T-helper 1 cell treated with Interleukin-12 subunit alpha and Interleukin-12 subunit beta and Interleukin-4 antibody, amounts not matched to agents 30 ng/mL and 1 ng/mL, for 36 hours (primary cell): ENCODE results near the gene VPS54. TPM values are rescaled to one million over a fixed set of nuclear protein-coding genes. Genes with fewer than 3 reads are reported as not detected.

Experiments used
- intact Hi-C: fragments of 100-400 bp; cut with micrococcal nuclease; formaldehyde crosslinking; loops from one replicate; pipeline ENCODE4 v1.15.1; 2024
- total RNA-seq: library from RNA; stranded (reverse); gene quantifications from 2 replicates; pipeline ENCODE4 v1.2.3, GENCODE V29; 2022

Gene VPS54
- total RNA-seq, 1 donor from 2014 or later, result 20.2 TPM

GRCh38 chr2:63875559-63876245 is 143.5 kb downstream of the VPS54 start:
- intact Hi-C loops, result no loop called here

DNA sequence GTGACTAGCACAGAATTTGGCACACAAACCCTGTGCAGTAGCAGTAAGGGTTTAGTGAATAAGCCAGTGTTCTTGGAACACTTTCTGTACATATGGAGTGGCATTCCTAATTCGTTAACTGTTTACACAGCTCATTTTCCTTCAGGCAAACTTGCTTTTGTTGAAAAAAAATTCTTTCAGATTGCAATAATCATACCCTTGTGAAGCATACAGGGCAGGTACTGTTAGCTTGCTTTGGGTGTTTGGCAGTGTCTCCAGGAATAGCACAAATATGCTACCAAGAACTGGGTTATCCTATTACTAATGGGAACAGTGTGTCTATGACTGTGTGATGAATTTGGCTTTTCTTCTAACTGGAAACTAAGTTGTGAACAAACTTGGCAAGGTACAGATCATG is 144.1 kb downstream of the VPS54 start:
- intact Hi-C loops, result no loop called here

- intact Hi-C loops, result no loop called here
These were observed 144.8 kb downstream of the VPS54 start for GRCh38 chr2:63874204-63875130.

DNA sequence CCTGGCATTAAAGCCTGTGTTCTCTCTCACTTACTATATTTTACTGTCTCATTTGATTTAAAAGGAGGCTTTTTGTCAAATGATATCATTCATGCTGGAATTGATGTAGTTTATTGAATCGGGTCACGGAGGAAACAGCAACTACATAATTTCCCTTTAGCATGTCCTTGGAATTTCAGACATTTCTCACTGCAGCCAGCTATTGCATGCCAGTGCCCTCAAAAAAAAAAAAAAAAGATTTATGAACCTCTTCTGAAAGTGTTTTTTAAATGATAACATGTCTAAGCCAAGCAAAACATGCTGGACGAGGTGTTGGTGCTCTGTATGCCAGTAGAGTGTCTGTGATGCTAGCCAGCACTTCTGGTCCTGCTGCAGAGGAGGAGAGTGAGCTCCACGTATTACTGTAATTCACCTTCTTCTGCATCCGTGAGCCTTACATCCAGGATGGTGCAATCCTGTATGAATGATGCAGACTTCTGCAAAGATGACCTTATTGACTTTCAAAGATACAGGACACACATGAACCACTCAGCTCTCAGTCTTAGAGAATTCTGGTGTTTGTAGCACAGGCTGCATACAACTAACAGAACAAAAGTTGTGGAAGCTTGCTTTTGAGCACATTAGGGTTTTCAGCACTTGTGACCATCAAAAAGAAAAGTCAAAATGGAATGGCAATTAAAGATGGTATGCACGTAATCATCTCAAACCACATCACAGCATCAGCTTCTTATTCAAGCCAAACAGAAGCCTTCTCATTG is 146.5 kb downstream of the VPS54 start:
- intact Hi-C loops, result no loop called here

DNA sequence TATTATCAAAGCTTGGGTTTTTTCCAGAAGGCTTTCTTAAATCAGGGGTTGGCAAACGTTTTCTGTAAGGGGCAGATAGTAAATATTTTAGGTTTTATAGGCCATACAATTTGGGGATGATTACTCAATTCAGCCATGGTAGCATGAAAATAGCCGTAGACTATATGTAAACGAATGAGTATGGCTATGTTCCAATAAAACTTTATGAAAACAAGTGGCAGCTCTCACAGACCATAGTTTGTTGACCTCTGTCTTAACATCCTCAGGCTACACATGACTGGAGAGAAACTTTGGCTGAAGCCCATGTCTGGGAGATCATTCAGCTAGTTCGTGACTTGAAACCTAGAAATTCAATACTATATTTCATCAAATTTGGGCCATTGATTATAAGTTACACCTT is 147.4 kb downstream of the VPS54 start:
- intact Hi-C loops, result no loop called here

- intact Hi-C loops, result no loop called here
These were observed 148.5 kb downstream of the VPS54 start for GRCh38 chr2:63870679-63871078.

DNA sequence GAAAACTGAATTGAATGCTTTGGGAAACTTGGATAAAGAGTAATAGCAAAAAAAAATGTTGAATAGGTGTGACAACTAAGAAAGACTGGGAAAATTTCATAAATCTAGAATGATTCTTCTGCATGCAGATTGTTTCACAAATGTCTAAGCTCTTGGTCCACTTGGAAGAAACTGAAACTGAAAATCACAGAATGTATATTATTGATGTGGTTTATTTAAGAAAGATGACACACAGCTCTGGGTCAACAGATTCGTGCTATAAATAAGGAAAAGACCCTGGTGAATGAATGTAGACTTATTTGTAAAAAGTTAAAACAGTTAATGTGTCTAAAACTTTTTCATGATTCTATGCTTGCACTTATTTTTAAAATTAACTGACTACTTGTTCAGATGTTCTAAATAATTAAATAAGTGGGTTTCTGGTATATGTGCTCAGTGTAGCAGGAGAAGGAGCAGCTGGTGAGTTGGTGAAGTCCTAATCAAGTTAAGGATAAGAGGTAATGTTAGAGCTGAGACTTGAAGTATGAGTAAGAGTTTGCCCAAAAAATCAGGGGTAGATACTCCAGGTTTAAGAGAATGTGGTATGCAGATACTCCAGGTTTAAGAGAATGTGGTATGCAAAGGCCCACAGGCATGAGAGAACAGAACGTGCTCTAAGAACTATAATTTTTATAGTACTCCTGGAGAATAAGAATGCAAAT is 153.1 kb downstream of the VPS54 start:
- intact Hi-C loops, result loop anchor here (5.0 kb wide), 1 partner anchor 34 kb away; no protein-coding TSS in a partner anchor

GRCh38 chr2:63865159-63865799 is 153.9 kb downstream of the VPS54 start:
- intact Hi-C loops, result loop anchor here (5.0 kb wide), 1 partner anchor 33 kb away; no protein-coding TSS in a partner anchor

- intact Hi-C loops, result loop anchor here (1.0 kb wide), 1 partner anchor 9 kb away; no protein-coding TSS in a partner anchor
These were observed 155.5 kb downstream of the VPS54 start for GRCh38 chr2:63863707-63864106.

- intact Hi-C loops, result loop anchor here (1.0 kb wide), 1 partner anchor 9 kb away; no protein-coding TSS in a partner anchor
These were observed 156.4 kb downstream of the VPS54 start for GRCh38 chr2:63862806-63863205.

GRCh38 chr2:63861220-63861822 is 157.9 kb downstream of the VPS54 start:
- intact Hi-C loops, result loop anchor here (1.0 to 2.0 kb wide), 5 partner anchors 19 to 273 kb away; partner anchors contain the start of genes MDH1 and WDPCP

DNA sequence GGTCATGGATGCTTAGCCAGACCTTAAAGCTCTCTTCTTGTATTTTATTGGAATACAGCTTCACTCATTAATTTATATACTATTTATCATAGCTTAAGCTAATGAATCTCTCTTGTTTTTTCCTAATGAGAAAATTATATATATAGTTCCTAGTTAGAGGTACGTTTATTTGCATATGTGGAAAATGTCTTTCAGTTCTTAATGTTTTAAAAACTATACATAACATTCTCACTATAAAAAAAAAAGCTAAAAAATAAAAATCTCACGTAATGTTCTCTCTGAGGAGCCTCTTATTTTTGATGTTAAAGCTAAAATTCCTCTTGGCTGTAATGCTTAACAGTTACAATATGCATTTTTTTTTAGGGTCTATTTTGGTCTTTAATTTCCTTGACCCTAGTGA is 160.9 kb downstream of the VPS54 start:
- intact Hi-C loops, result loop anchor here (5.0 kb wide), 3 partner anchors 284 to 1661 kb away; partner anchors contain the start of genes B3GNT2, EHBP1 and PELI1

- intact Hi-C loops, result loop anchor here (1.0 to 5.0 kb wide), 7 partner anchors 15 to 1659 kb away; partner anchors contain the start of genes B3GNT2, EHBP1, MDH1 and PELI1
These were observed 163.0 kb downstream of the VPS54 start for GRCh38 chr2:63856303-63856603.

GRCh38 chr2:63855418-63856302 is 163.6 kb downstream of the VPS54 start:
- intact Hi-C loops, result loop anchor here (1.0 to 5.0 kb wide), 7 partner anchors 14 to 1658 kb away; partner anchors contain the start of genes B3GNT2, EHBP1, MDH1 and PELI1

DNA sequence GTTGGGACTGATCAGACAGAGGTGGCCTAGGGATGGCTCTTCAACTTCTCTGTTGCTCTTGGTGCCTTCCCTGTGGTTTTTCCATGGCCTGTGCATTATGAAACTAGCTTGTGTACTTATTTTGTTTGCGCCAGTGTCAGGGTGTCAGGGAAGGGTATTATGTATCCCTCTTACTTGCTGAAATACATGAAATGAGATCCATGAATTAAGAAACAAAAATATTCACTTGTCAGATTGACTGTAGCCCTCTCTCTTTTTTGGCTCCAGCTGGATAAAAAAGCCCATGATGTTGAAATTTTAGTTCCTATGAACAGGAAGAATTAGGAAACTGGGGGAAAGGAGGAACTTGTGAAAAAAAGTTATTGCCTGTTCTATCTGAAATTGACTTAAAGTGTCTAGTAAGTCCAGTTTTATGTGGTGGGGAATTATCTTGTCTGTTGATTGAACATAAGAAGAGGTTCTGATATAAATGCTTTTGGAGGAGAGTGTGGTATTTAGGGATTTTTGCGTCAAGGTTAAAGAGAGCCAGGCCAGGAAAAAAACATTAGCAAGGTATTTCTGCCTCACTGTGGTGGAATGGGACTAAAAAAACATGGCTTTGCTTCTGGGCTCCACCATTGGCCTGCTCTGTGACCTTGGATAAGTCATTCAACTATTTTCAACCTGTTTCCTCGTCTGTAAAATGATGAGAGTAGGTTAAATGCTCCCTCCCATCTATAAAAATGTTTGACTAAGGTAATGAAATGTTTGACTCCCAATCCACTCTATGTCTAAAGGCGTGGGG is 165.5 kb downstream of the VPS54 start:
- intact Hi-C loops, result loop anchor here (1.0 kb wide), 1 partner anchor 10 kb away; no protein-coding TSS in a partner anchor

DNA sequence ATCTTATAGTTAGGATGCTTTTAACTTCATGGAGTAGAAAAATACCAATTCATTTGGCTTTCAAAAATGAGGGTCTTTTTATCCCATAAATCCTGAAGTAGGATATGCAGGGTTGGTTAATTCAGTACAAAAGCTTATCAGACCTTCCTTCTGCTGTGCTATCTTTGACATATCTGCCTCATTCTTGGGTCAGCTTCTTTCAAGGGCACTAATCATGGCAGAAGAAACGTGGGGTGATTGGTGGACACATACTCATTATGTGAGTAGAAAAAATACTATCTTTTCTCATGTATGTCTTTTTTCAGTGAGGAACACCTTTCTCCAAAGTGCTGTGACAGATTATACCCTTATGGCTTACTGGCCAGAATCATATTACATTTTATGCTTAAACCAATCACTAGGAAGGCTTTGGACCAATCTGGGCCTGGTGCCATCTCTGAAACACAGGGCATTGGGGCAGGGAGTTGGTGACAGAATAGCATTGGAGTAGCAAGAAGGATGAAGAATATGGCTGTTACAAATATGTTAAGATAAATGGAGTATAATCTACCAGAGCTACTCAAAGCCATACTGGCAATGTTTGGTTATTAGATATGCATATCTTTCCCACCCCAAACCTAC is 167.4 kb downstream of the VPS54 start:
- intact Hi-C loops, result no loop called here

DNA sequence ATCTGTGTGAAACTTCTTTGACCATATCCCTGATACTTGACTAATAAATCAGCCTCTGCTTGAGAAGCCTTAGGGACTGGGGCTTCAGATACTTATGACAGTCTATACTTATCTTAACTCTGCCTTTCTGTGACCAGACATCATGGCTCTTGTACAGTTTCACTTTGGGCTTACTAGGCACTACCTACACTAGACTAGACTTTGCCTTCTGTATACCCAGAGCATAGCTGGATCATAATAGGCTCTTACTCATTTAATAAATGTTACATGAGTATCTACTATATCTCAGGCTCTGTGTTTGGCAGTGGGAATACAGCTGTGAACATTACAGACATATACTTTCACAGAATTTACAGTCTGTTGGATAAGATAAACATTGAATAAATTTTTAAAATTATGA is 168.6 kb downstream of the VPS54 start:
- intact Hi-C loops, result loop anchor here (1.0 kb wide), 1 partner anchor 8 kb away; no protein-coding TSS in a partner anchor
